ENCODE results near the gene DISC1.
A peak's percentile ranks its signal among the peaks of the same experiment; 100 is the strongest.
"Not testable (repeated sequence)": the region's sequence is repeated elsewhere in the genome, so short reads cannot be mapped to it uniquely, and the experiment has no call there.

The DISC1 gene

DNA sequence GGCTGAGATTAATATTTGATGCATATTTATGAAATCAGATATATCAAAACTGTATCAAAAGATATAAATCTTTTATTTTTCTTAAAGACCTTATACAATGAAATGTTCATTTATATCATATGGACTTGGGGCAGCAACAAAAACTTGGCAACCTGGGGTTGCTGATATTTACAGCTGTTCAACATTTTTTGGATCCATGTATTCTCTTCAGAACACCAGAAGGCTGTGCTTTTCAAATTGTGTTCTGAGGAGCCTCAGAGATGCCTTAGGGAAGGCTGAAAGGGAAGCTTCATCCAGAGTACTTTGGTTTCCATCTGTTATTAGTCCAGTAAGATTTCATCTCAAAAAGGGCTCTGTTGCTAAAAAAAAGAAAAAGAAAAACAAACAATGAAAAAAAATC is 94.8 kb downstream of the DISC1 start:
- DNase-seq (ENCODE audit: extremely low spot score): no peak
- POLR2A ChIA-PET: no interaction called here
- TF ChIP-seq SUZ12 (IDR thresholded peaks at IDR 0.05) (no peak), FOXM1 (IDR thresholded peaks at IDR 0.05; ENCODE audit: borderline replicate concordance) (no peak), L3MBTL2 (conservative IDR thresholded peaks at IDR 0.05) (no peak), FOXK2 (IDR thresholded peaks at IDR 0.05) (no peak), HDGF (IDR thresholded peaks at IDR 0.05; ENCODE audit: borderline replicate concordance) (no peak), ELF4 (IDR thresholded peaks at IDR 0.05) (no peak), SP1 (IDR thresholded peaks at IDR 0.05) (no peak), CTBP1 (IDR thresholded peaks at IDR 0.05; ENCODE audit: borderline replicate concordance) (no peak), TARDBP (IDR thresholded peaks at IDR 0.05) (no peak), LEF1 (IDR thresholded peaks at IDR 0.05; ENCODE audit: borderline replicate concordance) (no peak), BHLHE40 (IDR thresholded peaks at IDR 0.05; ENCODE audit: borderline replicate concordance) (no peak), ARNT (IDR thresholded peaks at IDR 0.05) (no peak), NFRKB (IDR thresholded peaks at IDR 0.05) (no peak), ZNF384 (IDR thresholded peaks at IDR 0.05) (no peak)
- TF ChIP-seq, protein P1, sequence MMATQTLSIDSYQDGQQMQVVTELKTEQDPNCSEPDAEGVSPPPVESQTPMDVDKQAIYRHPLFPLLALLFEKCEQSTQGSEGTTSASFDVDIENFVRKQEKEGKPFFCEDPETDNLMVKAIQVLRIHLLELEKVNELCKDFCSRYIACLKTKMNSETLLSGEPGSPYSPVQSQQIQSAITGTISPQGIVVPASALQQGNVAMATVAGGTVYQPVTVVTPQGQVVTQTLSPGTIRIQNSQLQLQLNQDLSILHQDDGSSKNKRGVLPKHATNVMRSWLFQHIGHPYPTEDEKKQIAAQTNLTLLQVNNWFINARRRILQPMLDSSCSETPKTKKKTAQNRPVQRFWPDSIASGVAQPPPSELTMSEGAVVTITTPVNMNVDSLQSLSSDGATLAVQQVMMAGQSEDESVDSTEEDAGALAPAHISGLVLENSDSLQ (IDR thresholded peaks at IDR 0.05): no peak
- CTCF ChIA-PET: interaction anchor here (0.5 to 1.1 kb wide), 2 partner anchors 86 to 191 kb away, joined by 3 read pairs; no protein-coding TSS in a partner anchor

- no peak for TF ChIP-seq SUZ12 (IDR thresholded peaks at IDR 0.05)
- no peak for DNase-seq (ENCODE audit: extremely low spot score)
- POLR2A ChIA-PET: no interaction called here
- CTCF ChIA-PET: interaction anchor here (0.6 to 1.1 kb wide), 2 partner anchors 40 to 190 kb away, joined by 3 to 6 read pairs; no protein-coding TSS in a partner anchor
Measured at GRCh38 chr1:231722356-231722755, 95.8 kb downstream of the DISC1 start.

GRCh38 chr1:231723146-231723545 is 96.6 kb downstream of the DISC1 start:
- ChIA-PET POLR2A (no interaction called here), CTCF (no interaction called here)
- no peak for DNase-seq (ENCODE audit: extremely low spot score)
- TF ChIP-seq ZNF384 (IDR thresholded peaks at IDR 0.05) (no peak), L3MBTL2 (conservative IDR thresholded peaks at IDR 0.05) (no peak), TARDBP (IDR thresholded peaks at IDR 0.05) (no peak), SUZ12 (IDR thresholded peaks at IDR 0.05) (no peak), NFRKB (IDR thresholded peaks at IDR 0.05) (no peak), BHLHE40 (IDR thresholded peaks at IDR 0.05; ENCODE audit: borderline replicate concordance) (no peak), FOXA1 (IDR thresholded peaks at IDR 0.05) (no peak), FOXM1 (IDR thresholded peaks at IDR 0.05; ENCODE audit: borderline replicate concordance) (no peak), SP1 (IDR thresholded peaks at IDR 0.05) (no peak), ARNT (IDR thresholded peaks at IDR 0.05) (no peak), HDGF (IDR thresholded peaks at IDR 0.05; ENCODE audit: borderline replicate concordance) (no peak), CTBP1 (IDR thresholded peaks at IDR 0.05; ENCODE audit: borderline replicate concordance) (no peak), LEF1 (IDR thresholded peaks at IDR 0.05; ENCODE audit: borderline replicate concordance) (no peak), FOXK2 (IDR thresholded peaks at IDR 0.05) (no peak), ELF4 (IDR thresholded peaks at IDR 0.05) (no peak)
- TF ChIP-seq, protein P1 (IDR thresholded peaks at IDR 0.05): no peak

GRCh38 chr1:231724041-231724440 is 97.5 kb downstream of the DISC1 start:
- no peak for DNase-seq (ENCODE audit: extremely low spot score)
- ChIA-PET CTCF (no interaction called here), POLR2A (no interaction called here)
- TF ChIP-seq HDGF (IDR thresholded peaks at IDR 0.05; ENCODE audit: borderline replicate concordance) (no peak), ELF4 (IDR thresholded peaks at IDR 0.05) (no peak), FOXM1 (IDR thresholded peaks at IDR 0.05; ENCODE audit: borderline replicate concordance) (no peak), ZNF384 (IDR thresholded peaks at IDR 0.05) (no peak), FOXK2 (IDR thresholded peaks at IDR 0.05) (no peak)

- DNase-seq (ENCODE audit: extremely low spot score): peak; percentile 69
- POLR2A ChIA-PET: no interaction called here
- CTCF ChIA-PET: interaction anchor here (0.6 to 1.3 kb wide), 2 partner anchors 9 to 103 kb away, joined by 3 to 8 read pairs; no protein-coding TSS in a partner anchor
- TF ChIP-seq, protein P1 (IDR thresholded peaks at IDR 0.05): peak; percentile 72
- TF ChIP-seq LEF1 (IDR thresholded peaks at IDR 0.05; ENCODE audit: borderline replicate concordance) (no peak), SP1 (IDR thresholded peaks at IDR 0.05) (no peak)
Measured at GRCh38 chr1:231724876-231725647, 98.5 kb downstream of the DISC1 start.

DNA sequence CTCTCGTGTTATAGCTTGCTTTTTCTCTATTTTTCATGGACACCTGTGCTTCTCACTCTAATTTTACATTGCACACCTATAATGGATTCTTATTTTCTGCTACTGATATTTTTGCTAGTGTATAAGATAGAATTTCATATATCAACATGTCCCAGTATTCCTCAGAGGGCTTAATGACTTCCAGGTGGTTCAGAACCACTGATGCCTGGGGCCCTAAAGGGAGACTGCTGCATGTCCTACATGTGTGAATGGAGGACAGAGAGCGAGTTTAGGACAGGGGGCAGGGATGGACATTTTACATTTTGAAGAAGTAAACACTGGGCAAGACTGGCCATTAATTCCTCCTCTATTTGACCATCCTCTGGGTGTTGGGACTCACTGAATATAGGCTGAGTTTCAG is 100.6 kb downstream of the DISC1 start:
- no peak for DNase-seq (ENCODE audit: extremely low spot score)
- POLR2A ChIA-PET: no interaction called here
- CTCF ChIA-PET: no interaction called here

GRCh38 chr1:231728987-231729386 is 102.4 kb downstream of the DISC1 start:
- CTCF ChIA-PET: interaction anchor here (0.6 kb wide), 1 partner anchor 28 kb away, joined by 3 read pairs; no protein-coding TSS in a partner anchor
- POLR2A ChIA-PET: not testable (repeated sequence)

More for the DNA sequence above, 100.6 kb downstream of the DISC1 start:
- no peak for TF ChIP-seq SP1 (IDR thresholded peaks at IDR 0.05)
- TF ChIP-seq L3MBTL2 (conservative IDR thresholded peaks at IDR 0.05): no peak
- TF ChIP-seq SUZ12 (IDR thresholded peaks at IDR 0.05): no peak
- no peak for TF ChIP-seq NFRKB (IDR thresholded peaks at IDR 0.05)
- TF ChIP-seq BHLHE40 (IDR thresholded peaks at IDR 0.05; ENCODE audit: borderline replicate concordance): no peak
- TF ChIP-seq LEF1 (IDR thresholded peaks at IDR 0.05; ENCODE audit: borderline replicate concordance): no peak
- TF ChIP-seq FOXA1 (IDR thresholded peaks at IDR 0.05): no peak
- no peak for TF ChIP-seq ELF4 (IDR thresholded peaks at IDR 0.05)
- no peak for TF ChIP-seq FOXM1 (IDR thresholded peaks at IDR 0.05; ENCODE audit: borderline replicate concordance)
- TF ChIP-seq CTBP1 (IDR thresholded peaks at IDR 0.05; ENCODE audit: borderline replicate concordance): no peak
- TF ChIP-seq ZNF384 (IDR thresholded peaks at IDR 0.05): no peak

More at GRCh38 chr1:231728987-231729386, 102.4 kb downstream of the DISC1 start:
- not testable (repeated sequence) for DNase-seq (ENCODE audit: extremely low spot score)
